Epithelial cell of proximal tubule (primary cell): ENCODE measurements around the gene IBTK. TPM values are rescaled to one million over a fixed set of nuclear protein-coding genes. Genes with fewer than 3 reads are reported as not detected.
"Not testable (repeated sequence)": the region's sequence is repeated elsewhere in the genome, so short reads cannot be mapped to it uniquely, and the experiment has no call there.

Source experiments
- DNase-seq: peaks from one replicate; pipeline ENCODE4 v3.0.0-alpha.2; 2011; ENCODE audit warnings: low read depth
- H3K4me3 ChIP-seq: 2 replicates; pipeline ENCODE4 v1.5.1; 2011; ENCODE audit warnings: low read depth, mild to moderate bottlenecking, low read length
- total RNA-seq: library from RNA; depleted of rRNA; stranded (reverse); fragments of >200 nt; gene quantifications from 2 replicates; pipeline ENCODE4 v1.2.3, GENCODE V29; 2015
- TF ChIP-seq, protein P1 (sequence below): conservative IDR thresholded peaks from 2 replicates; pipeline ENCODE4 v1.5.1; 2012; ENCODE audit warnings: low read depth, mild to moderate bottlenecking, low read length

Gene IBTK
- total RNA-seq, 1 donor from 2014 or later, result 28.4 TPM

DNA sequence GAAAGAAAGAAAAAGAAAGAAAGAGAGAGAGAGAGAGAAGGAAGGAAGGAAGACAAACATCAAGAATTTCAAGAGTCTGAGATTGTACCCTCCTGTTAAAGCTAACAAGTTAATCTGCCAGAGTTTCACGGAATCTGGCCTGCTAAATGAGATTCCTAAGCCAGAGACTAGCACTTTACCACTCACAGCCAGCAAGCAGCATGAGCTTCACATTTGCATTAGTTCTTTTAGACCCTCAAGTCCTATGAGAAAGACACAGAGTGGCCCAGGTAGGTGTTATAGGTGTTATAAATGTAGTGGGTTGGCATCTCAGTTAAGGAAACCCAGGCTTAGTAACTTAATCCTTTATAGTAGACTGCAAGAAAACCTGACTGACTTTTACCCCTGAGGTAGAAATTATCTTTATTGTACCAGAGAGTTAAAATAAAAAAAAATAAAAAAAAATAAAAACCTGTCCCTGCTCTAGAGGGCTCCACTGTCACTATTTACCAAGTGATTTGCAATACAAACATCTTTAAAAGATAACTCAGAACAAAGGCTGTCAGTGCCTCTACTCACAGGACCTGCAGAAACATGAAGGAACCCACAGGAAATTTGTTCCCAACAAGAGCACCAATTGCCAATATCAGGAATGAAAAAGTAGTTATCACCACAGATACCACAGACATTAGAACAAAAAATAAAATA lies 9.7 kb upstream of the IBTK start:
- no peak overlapping the region for H3K4me3 ChIP-seq
- TF ChIP-seq, protein P1, sequence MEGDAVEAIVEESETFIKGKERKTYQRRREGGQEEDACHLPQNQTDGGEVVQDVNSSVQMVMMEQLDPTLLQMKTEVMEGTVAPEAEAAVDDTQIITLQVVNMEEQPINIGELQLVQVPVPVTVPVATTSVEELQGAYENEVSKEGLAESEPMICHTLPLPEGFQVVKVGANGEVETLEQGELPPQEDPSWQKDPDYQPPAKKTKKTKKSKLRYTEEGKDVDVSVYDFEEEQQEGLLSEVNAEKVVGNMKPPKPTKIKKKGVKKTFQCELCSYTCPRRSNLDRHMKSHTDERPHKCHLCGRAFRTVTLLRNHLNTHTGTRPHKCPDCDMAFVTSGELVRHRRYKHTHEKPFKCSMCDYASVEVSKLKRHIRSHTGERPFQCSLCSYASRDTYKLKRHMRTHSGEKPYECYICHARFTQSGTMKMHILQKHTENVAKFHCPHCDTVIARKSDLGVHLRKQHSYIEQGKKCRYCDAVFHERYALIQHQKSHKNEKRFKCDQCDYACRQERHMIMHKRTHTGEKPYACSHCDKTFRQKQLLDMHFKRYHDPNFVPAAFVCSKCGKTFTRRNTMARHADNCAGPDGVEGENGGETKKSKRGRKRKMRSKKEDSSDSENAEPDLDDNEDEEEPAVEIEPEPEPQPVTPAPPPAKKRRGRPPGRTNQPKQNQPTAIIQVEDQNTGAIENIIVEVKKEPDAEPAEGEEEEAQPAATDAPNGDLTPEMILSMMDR, result no peak
- DNase-seq, result no peak

DNA sequence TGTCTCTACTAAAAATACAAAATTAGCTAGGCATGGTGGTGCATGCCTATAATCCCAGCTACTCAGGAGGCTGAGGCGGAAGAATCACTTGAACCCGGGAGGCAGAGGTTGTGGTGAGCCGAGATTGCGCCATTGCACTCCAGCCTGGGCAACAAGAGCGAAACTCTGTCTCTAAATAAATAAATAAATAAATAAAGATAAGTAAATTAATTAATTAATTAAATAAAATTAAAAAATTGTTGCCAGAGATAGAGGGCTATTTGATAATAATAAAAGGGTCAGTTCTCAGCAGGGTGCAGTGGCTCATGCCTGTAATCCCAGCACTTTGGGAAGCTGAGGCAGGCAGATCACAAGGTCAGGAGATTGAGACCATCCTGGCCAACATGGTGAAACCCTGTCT lies 7.2 kb upstream of the IBTK start:
- not testable (repeated sequence) for DNase-seq, H3K4me3 ChIP-seq

DNA sequence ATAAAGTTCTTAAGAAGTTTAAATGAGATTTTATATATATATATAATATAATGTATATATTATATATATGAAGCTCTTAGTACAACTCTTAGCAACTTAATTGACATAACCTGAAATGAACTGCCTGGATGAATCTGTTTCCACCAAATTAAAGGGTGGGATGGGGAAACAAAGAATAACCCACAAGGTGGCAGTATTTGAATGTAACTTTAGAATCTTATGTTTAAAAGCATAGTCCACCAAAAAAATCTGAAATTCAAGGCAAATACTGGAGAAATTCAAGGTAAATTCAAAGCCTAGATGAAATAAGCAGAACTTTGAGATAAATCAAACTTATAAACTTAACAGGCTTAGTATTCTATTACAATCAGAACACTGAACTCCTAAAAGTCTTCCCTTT lies 4.4 kb upstream of the IBTK start:
- no peak for DNase-seq
- TF ChIP-seq, protein P1, result peak; percentile 63
- no peak overlapping the region for H3K4me3 ChIP-seq

DNA sequence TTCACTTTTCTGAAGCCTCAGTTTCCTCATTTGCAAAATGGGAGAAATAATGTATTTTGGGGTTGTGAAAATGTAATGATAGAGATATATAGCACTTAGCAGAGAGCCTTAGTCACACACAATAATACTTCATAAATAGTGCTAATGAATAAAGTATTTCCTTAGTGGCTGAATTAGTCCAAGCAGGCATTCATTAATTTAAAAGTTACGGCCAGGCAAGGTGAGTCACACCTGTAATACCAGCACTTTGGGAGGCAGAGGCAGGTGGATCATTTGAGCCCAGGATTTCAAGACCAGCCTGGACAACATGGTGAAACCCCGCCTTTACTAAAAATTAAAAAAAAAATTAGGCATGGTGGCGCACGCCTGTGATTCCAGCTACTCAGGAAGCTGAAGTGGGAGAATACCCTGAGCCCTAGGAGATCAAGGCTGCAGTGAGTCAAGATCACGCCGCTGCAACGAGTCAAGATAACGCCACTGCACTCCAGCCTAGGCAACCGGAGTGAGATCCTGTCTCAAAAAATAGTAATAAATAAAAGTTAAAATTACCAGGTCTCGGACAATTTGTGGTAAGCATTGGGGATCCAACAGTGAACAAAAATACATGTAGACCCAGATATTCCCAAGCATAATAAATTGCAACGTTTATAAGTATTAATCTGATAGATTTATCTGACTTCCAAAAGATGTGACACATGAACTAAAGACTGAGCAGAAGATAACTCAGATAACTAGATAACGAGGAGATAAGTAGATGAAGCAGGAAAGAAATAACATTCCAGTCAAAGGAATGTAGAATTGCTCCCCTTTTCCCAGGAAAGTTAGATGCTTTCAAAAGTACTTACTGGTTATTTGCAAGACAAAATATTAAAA lies 2.1 kb upstream of the IBTK start:
- no peak overlapping the region for H3K4me3 ChIP-seq
- TF ChIP-seq, protein P1, result no peak
- DNase-seq, result no peak

DNA sequence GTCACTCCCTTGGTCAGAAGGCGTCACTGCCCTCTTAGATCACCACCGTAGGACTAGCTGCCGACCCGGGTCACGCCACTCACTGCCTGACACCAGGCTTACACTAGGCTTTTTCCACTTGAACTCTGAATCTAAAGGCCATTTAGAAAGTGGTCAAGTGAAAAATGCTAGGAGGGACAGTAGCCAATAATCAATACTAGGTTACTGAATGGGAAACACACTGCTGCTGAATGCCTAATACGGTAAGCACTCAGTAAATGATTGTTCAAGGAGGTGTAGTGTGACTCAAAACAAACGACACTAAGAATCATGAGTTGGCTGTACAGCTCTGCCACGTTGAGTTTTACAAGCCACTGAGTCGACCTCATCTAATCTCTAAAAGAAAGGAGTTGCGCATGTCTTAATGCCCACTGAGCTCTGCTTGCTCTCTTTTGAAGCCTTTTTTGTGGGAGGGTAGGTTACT lies 760 bp upstream of the IBTK start:
- peak overlapping the region; percentile 83 for H3K4me3 ChIP-seq
- TF ChIP-seq, protein P1, result no peak
- peak; percentile 98 for DNase-seq

DNA sequence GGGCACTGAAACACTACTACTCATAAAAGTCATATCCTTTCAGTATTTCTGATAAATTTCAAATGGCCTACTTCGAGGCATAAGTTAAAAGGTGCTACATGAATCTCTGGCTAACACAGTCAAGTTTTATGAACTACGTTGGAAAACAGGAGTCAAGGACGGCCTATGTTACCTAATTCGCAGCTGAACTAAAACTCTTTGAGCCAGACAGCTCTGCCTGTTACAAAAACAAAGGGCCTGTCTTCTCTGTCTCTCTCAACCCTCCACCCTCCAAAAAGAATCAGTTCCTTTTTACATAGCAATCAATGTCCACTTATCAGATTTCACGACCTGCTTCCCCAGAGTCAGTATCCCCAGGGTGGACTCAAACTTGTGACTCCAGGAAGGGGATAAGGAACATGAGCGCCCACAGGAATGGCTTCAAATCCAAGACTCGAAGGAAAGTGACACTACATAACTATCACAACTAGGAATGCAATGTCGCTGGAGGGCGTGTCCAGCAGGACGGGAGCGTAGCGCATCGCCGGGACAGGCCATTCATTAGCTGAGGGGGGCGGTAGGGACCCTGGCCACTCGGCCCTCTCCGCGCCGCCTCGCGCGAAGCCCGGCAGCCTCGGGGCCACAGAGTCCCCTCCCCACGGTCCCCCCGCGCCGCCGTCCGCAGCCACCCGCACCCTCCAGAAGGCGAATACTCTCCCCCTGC lies 591 bp downstream of the IBTK start:
- TF ChIP-seq, protein P1, result no peak
- no peak for DNase-seq
- H3K4me3 ChIP-seq, result peak overlapping the region; percentile 83

DNA sequence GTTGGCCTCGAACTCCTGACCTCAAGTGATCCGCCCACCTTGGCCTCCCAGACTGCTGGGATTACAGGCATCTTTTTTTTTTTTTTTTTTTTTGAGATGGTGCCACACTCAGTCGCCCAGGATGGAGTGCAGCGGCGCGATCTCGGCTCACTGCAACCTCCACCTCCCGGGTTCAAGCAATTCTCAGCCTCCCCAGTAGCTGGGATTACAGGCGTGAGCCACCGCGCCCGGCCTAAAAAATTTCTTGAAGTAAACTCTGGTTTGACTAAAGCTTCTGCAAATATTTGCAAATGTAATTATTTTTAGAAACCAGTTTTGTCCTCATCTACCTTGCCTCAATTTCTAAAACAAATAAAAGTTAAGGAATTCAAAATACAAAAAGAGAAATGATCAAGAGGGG lies 1.2 kb downstream of the IBTK start:
- TF ChIP-seq, protein P1, result no peak
- DNase-seq, result no peak
- H3K4me3 ChIP-seq, result peak overlapping the region; percentile 83
